Heart left ventricle (tissue), 13 donors: Measurements from ENCODE around the gene MED16.

Source experiments
- CTCF ChIP-seq, 12 donors: fragments of 200-600 bp; sonication (generic) in 4 of 12; IDR thresholded peaks; one replicate each; pipeline versions ENCODE4 v1.5.0 to v1.8.0; 2018 to 2022; ENCODE audit warnings: antibody characterized with exemption in 12 of 12, mild to moderate bottlenecking in 5 of 12
- POLR2A ChIP-seq, 2 donors: fragments of 450-650 bp; IDR thresholded peaks; one replicate each; pipeline ENCODE4 v1.6.1; 2017; ENCODE audit warnings: antibody characterized with exemption in 2 of 2, mild to moderate bottlenecking in 2 of 2, moderate library complexity in 2 of 2
- donor health status: ischemic (EF 13 %, LVEDD 7.1; RV severe dilation, severe dysfunction).
- donor health status: DM: no; HTN: yes; CAD: no.
- donor health status: DM: no; HTN: no; CAD: no.
- donor health status: ischemic (EF 25% LVEDD 6.9; RV normal size, moderate dysfunction).
- donor health status: ischemic (EF 25% LVEDD 5.7; RV mildly dilated, moderate dysfunction).
- donor health status: ischemic (EF 35%, LVEDD 5.7; RV mildly dilated, moderate dysfunction).
- donor health status: nonischemic (EF 11% LVEDD 7.7; RV severe dilation, severe dysfunction).
- donor health status: DM: yes; HTN: yes; CAD: no.
- donor health status: PGD.
- donor health status: ischemic (EF 29% LVEDD 5.4; RV normal size, mild dysfunction).
- donor health status: nonischemic (EF 23%, LVEDD 6.1; RV moderate dilation, normal function).

- TF ChIP-seq CTCF (IDR thresholded peaks at IDR 0.05) (no peak), POLR2A (IDR thresholded peaks at IDR 0.05) (no peak)
Observed at GRCh38 chr19:927780-928401, 34.9 kb upstream of the MED16 start.
